K562 (cell line): ENCODE data around the gene CDPF1.

Source experiments
- CEBPB ChIP-seq: fragments of 450-650 bp; IDR thresholded peaks from 2 replicates; pipeline ENCODE4 v1.6.1; 2016; ENCODE audit warnings: missing genetic modification characterization, missing compliant biosample characterization
- FOXK2 ChIP-seq, 2 experiments: fragments of 450-650 bp; IDR thresholded peaks in 1 of 2; conservative IDR thresholded peaks in 1 of 2; 2 replicates each; pipeline ENCODE4 v1.6.1; 2016; ENCODE audit warnings: low read depth in 2 of 2, mild to moderate bottlenecking in 1 of 2
- HNRNPK ChIP-seq: fragments of 200-400 bp; formaldehyde crosslinking; IDR thresholded peaks from one replicate; pipeline ENCODE4 v1.6.1; 2018; ENCODE audit warnings: mild to moderate bottlenecking, low read depth, low read length; ENCODE audit not compliant: poor library complexity, severe bottlenecking
- KAT7 ChIP-seq: sonication (generic); formaldehyde crosslinking; IDR thresholded peaks from 2 replicates; pipeline ENCODE4 v1.8.0; 2022; ENCODE audit warnings: missing genetic modification reagents, mild to moderate bottlenecking, borderline replicate concordance
- POLR2AphosphoS5 ChIP-seq: IDR thresholded peaks from 2 replicates; pipeline ENCODE4 v1.6.1; 2011; ENCODE audit warnings: mild to moderate bottlenecking, low read depth, low read length, moderate library complexity; ENCODE audit not compliant: control insufficient read depth, insufficient read depth
- SPI1 ChIP-seq: IDR thresholded peaks from 2 replicates; pipeline ENCODE4 v1.6.1; 2011; ENCODE audit warnings: low read depth, low read length, control low read depth, borderline replicate concordance
- ZNF121 ChIP-seq: sonication (generic); formaldehyde crosslinking; conservative IDR thresholded peaks from 2 replicates; pipeline ENCODE4 v1.8.0; 2022; ENCODE audit warnings: missing genetic modification reagents
- ZNF766 ChIP-seq: fragments of 200-800 bp; sonication (Bioruptor generic); conservative IDR thresholded peaks from 2 replicates; pipeline ENCODE4 v1.6.1; 2016; ENCODE audit warnings: missing genetic modification characterization, missing compliant biosample characterization

- no peak for TF ChIP-seq CEBPB (tag)
- no peak for TF ChIP-seq ZNF121 (CRISPR knock-in tag)
- no peak for TF ChIP-seq KAT7 (CRISPR knock-in tag)
- TF ChIP-seq FOXK2 (conservative IDR thresholded peaks at IDR 0.05 in 1 of 2, IDR thresholded peaks at IDR 0.05 in 1 of 2; ENCODE audit: low read depth in 2 of 2): no peak
- TF ChIP-seq HNRNPK: no peak
- no peak for TF ChIP-seq POLR2AphosphoS5
- TF ChIP-seq ZNF766 (CRISPR knock-in tag): no peak
- TF ChIP-seq SPI1: no peak
Measured at GRCh38 chr22:46240907-46241306, 9.2 kb downstream of the CDPF1 start.
